Mammary epithelial cell (primary cell): ENCODE measurements around the gene PACRGL.

Source experiments
- EZH2 ChIP-seq: IDR thresholded peaks from 2 replicates; pipeline ENCODE4 v1.6.1; 2012; ENCODE audit warnings: low read length, inconsistent platforms, borderline replicate concordance
- TF ChIP-seq, protein P1 (sequence below), 2 donors: IDR thresholded peaks in 1 of 2; conservative IDR thresholded peaks in 1 of 2; 2 replicates each; pipeline ENCODE4 v1.5.1; 2011 to 2012; ENCODE audit warnings: inconsistent platforms in 2 of 2, low read length in 2 of 2, mild to moderate bottlenecking in 2 of 2, control low read depth in 1 of 2, low read depth in 1 of 2; ENCODE audit not compliant: insufficient read depth in 1 of 2; ENCODE audit errors: extremely low read depth in 1 of 2

DNA sequence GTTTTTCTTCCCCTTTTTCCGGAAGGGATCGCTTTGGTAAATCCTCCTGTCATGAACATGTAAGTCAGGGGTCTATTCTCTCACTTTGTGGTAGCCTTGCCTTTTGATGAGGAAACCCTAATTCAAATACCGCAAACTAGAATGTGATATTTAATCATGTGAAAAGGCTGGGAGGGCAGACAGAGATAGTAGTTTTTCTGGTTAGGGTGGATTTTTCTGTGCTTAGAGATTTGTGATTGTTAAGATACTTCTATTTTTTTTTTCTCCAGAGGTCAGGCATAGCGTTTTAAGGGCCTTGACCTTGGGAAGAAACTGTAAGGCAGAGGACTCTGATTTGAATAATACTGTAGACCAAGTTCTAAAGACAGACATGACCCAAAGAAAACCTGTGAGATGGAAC, 41.8 kb upstream of the PACRGL start:
- TF ChIP-seq, protein P1, sequence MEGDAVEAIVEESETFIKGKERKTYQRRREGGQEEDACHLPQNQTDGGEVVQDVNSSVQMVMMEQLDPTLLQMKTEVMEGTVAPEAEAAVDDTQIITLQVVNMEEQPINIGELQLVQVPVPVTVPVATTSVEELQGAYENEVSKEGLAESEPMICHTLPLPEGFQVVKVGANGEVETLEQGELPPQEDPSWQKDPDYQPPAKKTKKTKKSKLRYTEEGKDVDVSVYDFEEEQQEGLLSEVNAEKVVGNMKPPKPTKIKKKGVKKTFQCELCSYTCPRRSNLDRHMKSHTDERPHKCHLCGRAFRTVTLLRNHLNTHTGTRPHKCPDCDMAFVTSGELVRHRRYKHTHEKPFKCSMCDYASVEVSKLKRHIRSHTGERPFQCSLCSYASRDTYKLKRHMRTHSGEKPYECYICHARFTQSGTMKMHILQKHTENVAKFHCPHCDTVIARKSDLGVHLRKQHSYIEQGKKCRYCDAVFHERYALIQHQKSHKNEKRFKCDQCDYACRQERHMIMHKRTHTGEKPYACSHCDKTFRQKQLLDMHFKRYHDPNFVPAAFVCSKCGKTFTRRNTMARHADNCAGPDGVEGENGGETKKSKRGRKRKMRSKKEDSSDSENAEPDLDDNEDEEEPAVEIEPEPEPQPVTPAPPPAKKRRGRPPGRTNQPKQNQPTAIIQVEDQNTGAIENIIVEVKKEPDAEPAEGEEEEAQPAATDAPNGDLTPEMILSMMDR (conservative IDR thresholded peaks at IDR 0.05 in 1 of 2, IDR thresholded peaks at IDR 0.05 in 1 of 2; ENCODE audit: extremely low read depth in 1 of 2, insufficient read depth in 1 of 2, low read depth in 1 of 2, low read length in 2 of 2): no peak
- TF ChIP-seq EZH2: no peak
